ENCODE results near the gene SNX8. TPM values are rescaled to one million over a fixed set of nuclear protein-coding genes. Genes with fewer than 3 reads are reported as not detected.

The SNX8 gene
- total and polyA plus RNA-seq, 2 of the 13 experiments (the other 11 are each of a cell fraction or from before 2014, with no cell fraction given), result 20.6 to 45.2 TPM

DNA sequence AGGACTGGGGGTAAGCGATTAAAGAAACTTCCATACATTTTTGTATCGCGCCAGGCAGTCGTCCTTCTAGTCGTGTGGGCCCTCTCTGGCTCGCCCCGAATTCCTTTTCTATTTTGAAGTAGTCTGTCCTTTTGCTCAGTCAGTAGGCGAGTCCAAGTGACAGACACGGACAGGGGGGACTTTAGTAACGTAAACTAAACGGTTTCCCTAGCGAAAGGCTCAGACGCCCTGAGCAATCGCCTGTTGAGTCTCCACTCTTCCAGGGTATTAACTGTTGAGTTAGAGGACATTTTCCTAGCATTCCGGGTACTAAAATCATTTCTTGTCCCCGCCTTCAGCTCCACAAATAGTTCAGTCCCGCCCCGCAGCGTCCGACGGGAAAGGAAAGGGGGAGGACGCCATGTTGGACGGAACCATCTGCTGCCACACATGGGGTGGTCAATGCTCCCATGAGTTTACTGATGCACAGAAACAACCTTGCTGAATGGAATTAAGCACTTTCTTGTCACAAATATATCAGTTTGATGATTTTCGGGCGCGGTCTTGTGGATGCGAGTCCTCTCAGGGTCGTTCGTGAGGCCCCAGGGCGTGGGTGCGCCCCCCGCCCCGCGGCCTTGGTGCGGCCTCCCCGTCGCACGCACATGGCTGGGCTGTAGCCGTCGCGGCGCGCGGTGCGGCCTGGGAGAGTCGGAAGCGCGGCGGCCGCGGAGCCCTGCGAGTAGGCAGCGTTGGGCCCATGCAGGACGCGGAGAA is 40.1 kb upstream of the SNX8 start, which contains the start of gene EIF3B (continued):
- TF ChIP-seq, protein P1, sequence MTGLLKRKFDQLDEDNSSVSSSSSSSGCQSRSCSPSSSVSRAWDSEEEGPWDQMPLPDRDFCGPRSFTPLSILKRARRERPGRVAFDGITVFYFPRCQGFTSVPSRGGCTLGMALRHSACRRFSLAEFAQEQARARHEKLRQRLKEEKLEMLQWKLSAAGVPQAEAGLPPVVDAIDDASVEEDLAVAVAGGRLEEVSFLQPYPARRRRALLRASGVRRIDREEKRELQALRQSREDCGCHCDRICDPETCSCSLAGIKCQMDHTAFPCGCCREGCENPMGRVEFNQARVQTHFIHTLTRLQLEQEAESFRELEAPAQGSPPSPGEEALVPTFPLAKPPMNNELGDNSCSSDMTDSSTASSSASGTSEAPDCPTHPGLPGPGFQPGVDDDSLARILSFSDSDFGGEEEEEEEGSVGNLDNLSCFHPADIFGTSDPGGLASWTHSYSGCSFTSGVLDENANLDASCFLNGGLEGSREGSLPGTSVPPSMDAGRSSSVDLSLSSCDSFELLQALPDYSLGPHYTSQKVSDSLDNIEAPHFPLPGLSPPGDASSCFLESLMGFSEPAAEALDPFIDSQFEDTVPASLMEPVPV (CRISPR knock-in tag; IDR thresholded peaks at IDR 0.05), result peak; percentile 52; the same call in 1 of the 2 replicates
- TF ChIP-seq, protein P2, sequence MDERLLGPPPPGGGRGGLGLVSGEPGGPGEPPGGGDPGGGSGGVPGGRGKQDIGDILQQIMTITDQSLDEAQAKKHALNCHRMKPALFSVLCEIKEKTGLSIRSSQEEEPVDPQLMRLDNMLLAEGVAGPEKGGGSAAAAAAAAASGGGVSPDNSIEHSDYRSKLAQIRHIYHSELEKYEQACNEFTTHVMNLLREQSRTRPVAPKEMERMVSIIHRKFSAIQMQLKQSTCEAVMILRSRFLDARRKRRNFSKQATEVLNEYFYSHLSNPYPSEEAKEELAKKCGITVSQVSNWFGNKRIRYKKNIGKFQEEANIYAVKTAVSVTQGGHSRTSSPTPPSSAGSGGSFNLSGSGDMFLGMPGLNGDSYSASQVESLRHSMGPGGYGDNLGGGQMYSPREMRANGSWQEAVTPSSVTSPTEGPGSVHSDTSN (CRISPR knock-in tag; IDR thresholded peaks at IDR 0.05), result no peak
- TF ChIP-seq, protein P3, sequence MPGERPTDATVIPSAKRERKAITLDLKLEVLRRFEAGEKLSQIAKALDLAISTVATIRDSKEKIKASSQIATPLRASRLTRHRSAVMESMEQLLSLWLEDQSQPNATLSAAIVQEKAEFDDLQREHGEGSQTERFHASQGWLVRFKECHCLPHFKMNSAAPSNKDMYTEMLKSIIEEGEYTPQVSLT (CRISPR knock-in tag; IDR thresholded peaks at IDR 0.05; ENCODE audit: borderline replicate concordance, low read depth), result no peak
- TF ChIP-seq ZFP41 (CRISPR knock-in tag; IDR thresholded peaks at IDR 0.05; ENCODE audit: borderline replicate concordance) (no peak), HES4 (CRISPR knock-in tag; IDR thresholded peaks at IDR 0.05; ENCODE audit: borderline replicate concordance) (no peak), ZNF274 (CRISPR knock-in tag; IDR thresholded peaks at IDR 0.05) (no peak), GZF1 (CRISPR knock-in tag; IDR thresholded peaks at IDR 0.05) (no peak; the same call in 1 of the 2 replicates), ZNF768 (CRISPR knock-in tag; IDR thresholded peaks at IDR 0.05) (peak; percentile 24; the same call in 1 of the 2 replicates), HCFC1 (IDR thresholded peaks at IDR 0.05; ENCODE audit: low read depth, low read length) (peak; percentile 41; the same call in 1 of the 2 replicates), ZNF101 (CRISPR knock-in tag; IDR thresholded peaks at IDR 0.05; ENCODE audit: borderline replicate concordance, low read depth) (no peak), ZBTB7B (CRISPR knock-in tag; IDR thresholded peaks at IDR 0.05) (no peak)
- TF ChIP-seq, protein P4, sequence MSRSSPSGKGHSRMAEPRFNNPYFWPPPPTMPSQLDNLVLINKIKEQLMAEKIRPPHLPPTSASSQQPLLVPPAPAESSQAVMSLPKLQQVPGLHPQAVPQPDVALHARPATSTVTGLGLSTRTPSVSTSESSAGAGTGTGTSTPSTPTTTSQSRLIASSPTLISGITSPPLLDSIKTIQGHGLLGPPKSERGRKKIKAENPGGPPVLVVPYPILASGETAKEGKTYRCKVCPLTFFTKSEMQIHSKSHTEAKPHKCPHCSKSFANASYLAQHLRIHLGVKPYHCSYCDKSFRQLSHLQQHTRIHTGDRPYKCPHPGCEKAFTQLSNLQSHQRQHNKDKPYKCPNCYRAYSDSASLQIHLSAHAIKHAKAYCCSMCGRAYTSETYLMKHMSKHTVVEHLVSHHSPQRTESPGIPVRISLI (CRISPR knock-in tag; IDR thresholded peaks at IDR 0.05; ENCODE audit: borderline replicate concordance), result no peak
- TF ChIP-seq, protein P5, sequence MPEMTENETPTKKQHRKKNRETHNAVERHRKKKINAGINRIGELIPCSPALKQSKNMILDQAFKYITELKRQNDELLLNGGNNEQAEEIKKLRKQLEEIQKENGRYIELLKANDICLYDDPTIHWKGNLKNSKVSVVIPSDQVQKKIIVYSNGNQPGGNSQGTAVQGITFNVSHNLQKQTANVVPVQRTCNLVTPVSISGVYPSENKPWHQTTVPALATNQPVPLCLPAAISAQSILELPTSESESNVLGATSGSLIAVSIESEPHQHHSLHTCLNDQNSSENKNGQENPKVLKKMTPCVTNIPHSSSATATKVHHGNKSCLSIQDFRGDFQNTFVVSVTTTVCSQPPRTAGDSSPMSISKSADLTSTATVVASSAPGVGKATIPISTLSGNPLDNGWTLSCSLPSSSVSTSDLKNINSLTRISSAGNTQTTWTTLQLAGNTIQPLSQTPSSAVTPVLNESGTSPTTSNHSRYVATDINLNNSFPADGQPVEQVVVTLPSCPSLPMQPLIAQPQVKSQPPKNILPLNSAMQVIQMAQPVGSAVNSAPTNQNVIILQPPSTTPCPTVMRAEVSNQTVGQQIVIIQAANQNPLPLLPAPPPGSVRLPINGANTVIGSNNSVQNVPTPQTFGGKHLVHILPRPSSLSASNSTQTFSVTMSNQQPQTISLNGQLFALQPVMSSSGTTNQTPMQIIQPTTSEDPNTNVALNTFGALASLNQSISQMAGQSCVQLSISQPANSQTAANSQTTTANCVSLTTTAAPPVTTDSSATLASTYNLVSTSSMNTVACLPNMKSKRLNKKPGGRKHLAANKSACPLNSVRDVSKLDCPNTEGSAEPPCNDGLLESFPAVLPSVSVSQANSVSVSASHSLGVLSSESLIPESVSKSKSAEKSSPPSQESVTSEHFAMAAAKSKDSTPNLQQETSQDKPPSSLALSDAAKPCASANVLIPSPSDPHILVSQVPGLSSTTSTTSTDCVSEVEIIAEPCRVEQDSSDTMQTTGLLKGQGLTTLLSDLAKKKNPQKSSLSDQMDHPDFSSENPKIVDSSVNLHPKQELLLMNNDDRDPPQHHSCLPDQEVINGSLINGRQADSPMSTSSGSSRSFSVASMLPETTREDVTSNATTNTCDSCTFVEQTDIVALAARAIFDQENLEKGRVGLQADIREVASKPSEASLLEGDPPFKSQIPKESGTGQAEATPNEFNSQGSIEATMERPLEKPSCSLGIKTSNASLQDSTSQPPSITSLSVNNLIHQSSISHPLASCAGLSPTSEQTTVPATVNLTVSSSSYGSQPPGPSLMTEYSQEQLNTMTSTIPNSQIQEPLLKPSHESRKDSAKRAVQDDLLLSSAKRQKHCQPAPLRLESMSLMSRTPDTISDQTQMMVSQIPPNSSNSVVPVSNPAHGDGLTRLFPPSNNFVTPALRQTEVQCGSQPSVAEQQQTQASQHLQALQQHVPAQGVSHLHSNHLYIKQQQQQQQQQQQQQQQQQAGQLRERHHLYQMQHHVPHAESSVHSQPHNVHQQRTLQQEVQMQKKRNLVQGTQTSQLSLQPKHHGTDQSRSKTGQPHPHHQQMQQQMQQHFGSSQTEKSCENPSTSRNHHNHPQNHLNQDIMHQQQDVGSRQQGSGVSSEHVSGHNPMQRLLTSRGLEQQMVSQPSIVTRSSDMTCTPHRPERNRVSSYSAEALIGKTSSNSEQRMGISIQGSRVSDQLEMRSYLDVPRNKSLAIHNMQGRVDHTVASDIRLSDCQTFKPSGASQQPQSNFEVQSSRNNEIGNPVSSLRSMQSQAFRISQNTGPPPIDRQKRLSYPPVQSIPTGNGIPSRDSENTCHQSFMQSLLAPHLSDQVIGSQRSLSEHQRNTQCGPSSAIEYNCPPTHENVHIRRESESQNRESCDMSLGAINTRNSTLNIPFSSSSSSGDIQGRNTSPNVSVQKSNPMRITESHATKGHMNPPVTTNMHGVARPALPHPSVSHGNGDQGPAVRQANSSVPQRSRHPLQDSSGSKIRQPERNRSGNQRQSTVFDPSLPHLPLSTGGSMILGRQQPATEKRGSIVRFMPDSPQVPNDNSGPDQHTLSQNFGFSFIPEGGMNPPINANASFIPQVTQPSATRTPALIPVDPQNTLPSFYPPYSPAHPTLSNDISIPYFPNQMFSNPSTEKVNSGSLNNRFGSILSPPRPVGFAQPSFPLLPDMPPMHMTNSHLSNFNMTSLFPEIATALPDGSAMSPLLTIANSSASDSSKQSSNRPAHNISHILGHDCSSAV (CRISPR knock-in tag; IDR thresholded peaks at IDR 0.05; ENCODE audit: borderline replicate concordance), result no peak
- TF ChIP-seq, protein P6, sequence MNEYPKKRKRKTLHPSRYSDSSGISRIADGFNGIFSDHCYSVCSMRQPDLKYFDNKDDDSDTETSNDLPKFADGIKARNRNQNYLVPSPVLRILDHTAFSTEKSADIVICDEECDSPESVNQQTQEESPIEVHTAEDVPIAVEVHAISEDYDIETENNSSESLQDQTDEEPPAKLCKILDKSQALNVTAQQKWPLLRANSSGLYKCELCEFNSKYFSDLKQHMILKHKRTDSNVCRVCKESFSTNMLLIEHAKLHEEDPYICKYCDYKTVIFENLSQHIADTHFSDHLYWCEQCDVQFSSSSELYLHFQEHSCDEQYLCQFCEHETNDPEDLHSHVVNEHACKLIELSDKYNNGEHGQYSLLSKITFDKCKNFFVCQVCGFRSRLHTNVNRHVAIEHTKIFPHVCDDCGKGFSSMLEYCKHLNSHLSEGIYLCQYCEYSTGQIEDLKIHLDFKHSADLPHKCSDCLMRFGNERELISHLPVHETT (CRISPR knock-in tag; conservative IDR thresholded peaks at IDR 0.05), result no peak

Data from HepG2 (cell line).